Right renal cortex interstitium (tissue), 3 donors: Measurements from ENCODE around the gene NRCAM. TPM values are rescaled to one million over a fixed set of nuclear protein-coding genes. Genes with fewer than 3 reads are reported as not detected.
A peak's percentile ranks its signal among the peaks of the same experiment; 100 is the strongest.
"Not testable (repeated sequence)": the region's sequence is repeated elsewhere in the genome, so short reads cannot be mapped to it uniquely, and the experiment has no call there.

ENCODE experiments used
- DNase-seq, 3 donors: peaks; one replicate each; pipeline ENCODE4 v3.0.0-alpha.2; 2013; ENCODE audit warnings: low read depth in 3 of 3, low spot score in 2 of 3
- polyA plus RNA-seq, 3 donors: library from polyadenylated mRNA; unstranded; fragments of 120-200 nt; gene quantifications; one replicate each; pipeline ENCODE4 v1.2.1, GENCODE V29; 2013; ENCODE audit not compliant: insufficient read length in 3 of 3

NRCAM gene
- polyA plus RNA-seq, 3 donors: 16.7 to 24.1 (median 19.8) TPM

DNA sequence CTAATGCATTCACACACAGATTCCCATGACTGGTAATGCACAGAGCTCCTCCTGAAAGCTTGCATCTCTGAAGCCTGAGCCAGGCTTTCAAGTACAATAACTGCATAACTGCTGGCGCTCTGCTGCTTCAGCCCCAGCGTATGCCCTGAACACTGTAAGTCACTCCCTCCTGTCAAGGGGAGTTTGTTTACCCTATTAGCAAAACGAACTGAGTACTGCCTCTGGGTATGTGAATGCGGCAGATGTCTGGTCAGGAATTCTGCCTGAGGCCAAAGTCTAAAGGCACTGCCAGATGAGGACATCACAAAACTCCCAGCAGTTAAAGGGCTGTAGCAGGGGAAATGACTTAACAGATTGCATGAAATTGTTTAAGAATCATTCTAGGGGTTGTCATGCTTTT, 97.7 kb downstream of the NRCAM start:
- peak in 2 of 3 donors; percentile 5 to 18 for DNase-seq

- DNase-seq: no peak
These were observed 104.5 kb downstream of the NRCAM start for GRCh38 chr7:108351729-108352131.

DNA sequence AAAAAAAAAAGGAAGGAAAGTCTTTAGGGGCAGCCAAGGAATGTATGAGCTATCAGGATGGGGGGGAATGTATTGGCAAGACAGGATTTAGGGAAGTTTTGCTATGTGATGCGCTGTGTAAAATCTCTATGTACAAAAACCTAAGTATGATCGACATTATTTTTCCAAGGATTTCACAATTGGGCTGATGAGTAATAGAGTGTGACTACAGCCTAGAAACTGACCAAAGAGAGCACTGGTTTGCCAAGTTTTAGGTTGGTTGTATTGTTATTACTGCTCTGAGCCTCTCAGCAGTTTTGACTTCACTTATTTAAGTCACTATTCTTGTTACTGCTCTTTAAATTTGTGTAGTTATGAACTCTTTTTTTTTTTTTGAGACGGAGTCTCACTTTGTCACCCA, 107.3 kb downstream of the NRCAM start:
- DNase-seq: no peak

DNA sequence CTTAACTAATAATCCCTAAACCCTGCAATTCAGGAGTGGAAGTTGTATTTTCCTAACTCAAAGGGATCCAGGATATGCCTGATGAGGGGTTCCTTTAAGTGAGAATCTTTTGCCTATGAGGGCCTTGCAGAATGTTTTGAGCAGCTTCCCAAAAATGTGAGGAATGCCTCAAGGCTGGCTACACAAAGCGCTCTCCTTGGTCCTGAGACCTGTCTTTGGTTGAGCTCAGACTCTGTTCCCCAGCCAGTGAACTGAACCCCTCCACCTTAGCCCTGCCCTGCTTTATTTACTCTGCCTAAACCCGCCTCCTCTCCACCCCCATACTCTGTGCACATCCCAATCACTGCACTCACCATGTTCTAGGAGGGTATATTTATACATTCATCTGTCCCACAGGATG, 108.6 kb downstream of the NRCAM start:
- DNase-seq: peak in 2 of 3 donors; percentile 21 to 39

GRCh38 chr7:108345710-108346336, 110.4 kb downstream of the NRCAM start:
- no peak for DNase-seq

DNA sequence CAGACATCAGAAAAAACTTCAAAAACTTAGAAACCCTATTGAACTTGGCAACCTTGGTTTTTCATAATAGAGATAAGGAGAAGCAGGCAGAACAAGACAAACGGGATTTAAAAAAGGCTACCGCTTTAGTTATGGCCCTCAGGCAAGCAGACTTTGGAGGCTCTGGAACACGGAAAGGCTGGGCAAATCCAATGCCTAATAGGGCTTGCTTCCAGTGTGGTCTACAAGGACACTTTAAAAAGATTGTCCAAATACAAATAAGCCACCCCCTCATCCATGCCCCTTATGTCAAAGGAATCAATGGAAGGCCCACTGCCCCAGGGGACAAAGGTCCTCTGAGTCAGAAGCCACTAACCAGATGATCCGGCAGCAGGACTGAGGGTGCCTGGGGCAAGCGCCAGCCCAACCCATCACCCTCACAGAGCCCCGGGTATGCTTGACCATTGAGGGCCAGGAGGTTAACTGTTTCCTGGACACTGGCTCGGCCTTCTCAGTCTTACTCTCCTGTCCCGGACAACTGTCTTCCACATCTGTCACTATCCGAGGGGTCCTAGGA, 115.3 kb downstream of the NRCAM start:
- DNase-seq: no peak

DNA sequence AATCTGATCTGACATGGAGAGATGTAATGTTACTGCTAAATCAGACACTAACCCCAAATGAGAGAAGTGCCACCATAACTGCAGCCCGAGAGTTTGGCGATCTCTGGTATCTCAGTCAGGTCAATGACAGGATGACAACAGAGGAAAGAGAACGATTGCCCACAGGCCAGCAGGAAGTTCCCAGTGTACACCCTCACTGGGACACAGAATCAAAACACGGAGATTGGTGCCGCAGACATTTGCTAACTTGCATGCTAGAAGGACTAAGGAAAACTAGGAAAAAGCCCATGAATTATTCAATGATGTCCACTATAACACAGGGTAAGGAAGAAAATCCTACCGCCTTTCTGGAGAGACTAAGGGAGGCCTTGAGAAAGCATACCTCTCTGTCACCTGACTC, 115.8 kb downstream of the NRCAM start:
- not testable (repeated sequence) for DNase-seq

- DNase-seq: peak in 2 of 3 donors; percentile 15 to 29
These were observed 120.8 kb downstream of the NRCAM start for GRCh38 chr7:108335269-108335918.

DNA sequence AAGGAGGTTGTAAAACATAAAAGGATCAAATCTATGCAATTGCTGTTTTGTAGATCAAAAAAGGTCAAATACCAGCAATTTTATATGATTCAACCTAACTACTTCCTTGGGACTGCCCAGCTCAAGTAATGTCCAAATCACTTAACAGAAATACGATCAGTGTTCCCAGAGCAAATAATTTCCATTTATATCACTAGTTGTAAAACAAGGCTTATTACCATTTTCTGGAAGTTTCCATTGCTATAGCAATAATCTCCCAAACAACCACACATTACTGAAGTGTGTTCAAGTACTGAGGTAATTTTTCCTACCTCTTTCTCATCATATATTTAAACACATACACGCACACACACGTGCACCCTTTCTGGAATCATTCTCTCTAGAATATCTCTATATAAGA, 123.3 kb downstream of the NRCAM start:
- DNase-seq: no peak

DNA sequence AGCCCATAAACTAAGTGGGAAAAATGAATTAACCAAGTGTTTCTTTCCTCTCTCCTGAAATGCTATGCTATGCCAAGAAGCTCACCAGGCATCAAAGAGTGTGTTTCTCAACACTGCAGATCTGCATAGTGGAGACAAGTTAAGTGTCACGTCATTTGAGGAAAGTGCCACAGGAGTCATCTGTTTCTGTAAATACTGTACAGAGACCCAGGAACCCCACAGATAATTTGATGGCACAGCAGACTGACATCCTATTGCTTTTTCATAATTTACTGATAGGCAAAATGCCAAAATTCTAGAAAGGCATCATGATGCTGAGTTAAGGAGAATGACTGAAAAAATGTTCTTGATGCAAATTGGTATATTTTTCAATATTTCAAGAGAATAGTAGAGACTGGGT, 124.3 kb downstream of the NRCAM start:
- DNase-seq: no peak

DNA sequence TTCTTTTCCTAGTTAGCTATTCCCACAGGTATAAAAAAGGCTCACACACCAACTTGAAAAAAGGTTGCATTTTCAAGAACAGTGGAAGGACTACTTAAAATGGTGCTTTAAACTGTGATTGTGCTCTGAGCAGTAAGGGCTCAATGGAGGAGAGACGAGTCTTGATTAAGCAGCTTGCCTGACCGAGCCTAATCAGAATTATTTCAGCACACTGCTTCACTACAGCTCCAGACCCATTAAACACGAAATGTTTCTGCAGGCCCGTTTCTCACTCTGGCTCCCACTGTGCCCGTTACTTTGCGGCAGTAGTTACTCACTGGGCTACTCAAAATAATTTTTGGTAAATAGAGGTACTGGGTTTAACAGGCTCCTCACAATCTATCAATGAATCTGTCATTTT, 126.0 kb downstream of the NRCAM start:
- no peak for DNase-seq

DNA sequence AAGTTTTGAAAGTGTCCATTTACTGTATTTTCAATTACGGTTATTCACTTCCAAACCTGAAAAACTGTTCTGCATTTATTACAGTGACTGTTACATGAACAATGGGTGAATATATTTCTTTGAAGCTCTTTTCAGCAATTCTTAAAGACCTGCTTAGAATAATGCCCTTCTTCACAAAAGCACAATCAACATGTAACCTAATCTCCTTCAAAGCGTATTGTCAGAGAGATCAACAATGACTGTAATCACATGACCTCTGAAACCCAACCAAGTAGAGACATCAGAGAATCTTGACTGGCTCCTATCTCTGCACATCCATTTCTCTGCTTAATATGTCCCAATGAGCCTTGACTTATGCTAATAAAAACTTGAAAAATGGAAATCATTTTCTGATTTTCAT, 126.7 kb downstream of the NRCAM start:
- DNase-seq: no peak

GRCh38 chr7:108328174-108328651, 128.0 kb downstream of the NRCAM start:
- DNase-seq: no peak

DNA sequence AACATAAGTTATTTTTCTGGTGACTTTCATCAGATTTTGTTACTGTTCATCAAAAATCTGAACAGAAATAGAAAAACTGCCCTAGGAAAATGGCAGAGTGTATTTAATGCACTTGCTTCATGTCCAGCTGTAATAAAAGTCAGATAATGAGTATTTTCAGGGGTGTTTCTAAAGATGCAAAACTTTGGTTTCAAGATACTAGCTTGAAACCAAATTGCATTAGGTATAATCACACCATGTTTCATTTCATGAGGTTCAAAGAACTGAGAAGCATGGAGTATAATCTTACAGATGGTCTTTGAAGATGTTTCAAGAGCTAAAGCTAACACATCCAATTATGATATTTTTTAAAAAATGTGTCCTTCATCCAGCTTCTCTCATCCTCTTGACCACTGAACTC, 128.9 kb downstream of the NRCAM start:
- no peak for DNase-seq

DNA sequence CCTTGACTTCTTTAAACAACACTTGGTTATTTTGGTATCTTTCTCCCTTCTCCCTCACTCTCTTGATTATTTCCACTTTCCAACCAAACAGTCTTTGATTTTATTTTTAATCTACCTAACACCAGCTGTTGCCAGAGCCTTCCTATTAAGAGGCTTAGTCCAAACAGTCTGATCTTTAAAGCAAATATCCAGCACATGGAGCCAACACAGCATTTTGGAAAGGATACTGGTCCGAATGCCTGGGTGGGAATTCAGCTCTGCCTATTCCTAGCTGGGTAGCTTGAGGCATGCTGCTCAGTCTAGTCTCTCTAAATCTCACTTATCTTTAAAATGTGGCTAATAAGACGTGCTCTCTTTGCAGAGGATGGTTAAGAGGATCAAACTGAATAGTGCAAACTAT, 129.3 kb downstream of the NRCAM start:
- DNase-seq: no peak

GRCh38 chr7:108324053-108325038, 131.9 kb downstream of the NRCAM start:
- DNase-seq: no peak

- no peak for DNase-seq
These were observed 133.1 kb downstream of the NRCAM start for GRCh38 chr7:108322925-108323832.

GRCh38 chr7:108322046-108322445, 134.2 kb downstream of the NRCAM start:
- no peak for DNase-seq

DNA sequence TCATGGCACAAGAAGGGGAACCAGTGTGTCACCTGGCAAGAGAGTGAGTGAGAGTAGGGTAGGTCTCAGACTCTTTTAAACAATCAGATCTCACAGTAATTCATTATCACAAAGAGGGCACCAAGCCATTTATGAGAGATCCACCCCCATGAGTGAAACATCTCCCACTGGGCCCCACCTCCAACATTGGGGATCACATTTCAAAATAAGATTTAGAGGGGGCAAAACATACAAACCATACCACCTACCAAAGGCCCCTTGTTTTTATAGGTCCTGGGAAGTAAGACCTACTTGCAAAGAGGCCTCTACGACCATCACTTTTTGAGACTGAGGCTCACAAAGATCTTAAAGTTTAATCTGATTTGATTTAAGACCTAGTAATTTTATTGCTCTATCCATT, 134.9 kb downstream of the NRCAM start:
- no peak for DNase-seq

GRCh38 chr7:108316708-108317107, 139.5 kb downstream of the NRCAM start:
- no peak for DNase-seq
